GM20431 (cell line): ENCODE measurements around the gene DOCK9.

Experiments
- in situ Hi-C: fragments of 300-500 bp; cut with MseI, MboI; formaldehyde crosslinking; loops from one replicate; pipeline ENCODE4 v1.15.0; 2020; ENCODE audit warnings: low sequenced_read_pairs; ENCODE audit not compliant: unreplicated experiment

The DOCK9 gene

GRCh38 chr13:98979012-98979660 lies 1.3 kb upstream of the DOCK9 start:
- in situ Hi-C loops: no loop called here

GRCh38 chr13:98978280-98978679 lies 416 bp upstream of the DOCK9 start:
- in situ Hi-C loops: no loop called here

DNA sequence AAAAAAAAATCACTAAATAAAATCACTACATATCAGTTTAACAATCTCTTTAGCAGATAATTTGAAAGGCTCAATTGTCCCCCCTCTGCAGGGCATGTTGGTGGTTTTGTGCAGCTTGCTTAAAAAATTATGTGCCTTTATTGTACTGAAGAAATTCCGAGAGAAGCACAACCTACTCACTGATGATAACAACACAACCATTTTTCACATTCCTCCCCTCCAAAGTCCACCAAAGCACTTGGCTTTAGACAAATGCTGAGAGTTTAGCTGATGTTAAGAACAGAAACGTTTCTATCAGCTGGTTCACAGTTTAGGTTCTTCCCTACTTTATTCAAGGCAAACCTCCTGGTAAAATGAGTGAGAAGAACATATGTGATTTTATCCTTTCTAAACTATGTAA lies 923 bp downstream of the DOCK9 start:
- in situ Hi-C loops: no loop called here

DNA sequence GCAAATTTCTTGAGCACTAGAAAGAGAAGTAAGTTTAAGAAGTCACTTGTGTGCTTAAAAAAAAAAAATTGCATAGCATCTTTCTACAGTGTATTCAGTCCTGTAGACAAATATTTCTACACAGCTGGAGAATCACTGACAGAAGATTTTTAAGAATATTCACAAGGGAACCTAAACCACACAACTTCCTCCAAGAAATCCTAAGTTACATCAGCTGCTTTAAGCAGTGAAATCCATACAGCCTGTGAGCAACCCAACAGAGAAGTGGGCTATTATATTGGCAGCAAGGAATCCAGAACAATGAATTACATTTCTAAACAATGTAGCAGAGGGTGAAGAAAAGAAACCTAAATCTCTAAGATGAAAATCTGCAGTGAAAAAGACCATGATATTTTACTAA lies 1.5 kb downstream of the DOCK9 start:
- in situ Hi-C loops: no loop called here

DNA sequence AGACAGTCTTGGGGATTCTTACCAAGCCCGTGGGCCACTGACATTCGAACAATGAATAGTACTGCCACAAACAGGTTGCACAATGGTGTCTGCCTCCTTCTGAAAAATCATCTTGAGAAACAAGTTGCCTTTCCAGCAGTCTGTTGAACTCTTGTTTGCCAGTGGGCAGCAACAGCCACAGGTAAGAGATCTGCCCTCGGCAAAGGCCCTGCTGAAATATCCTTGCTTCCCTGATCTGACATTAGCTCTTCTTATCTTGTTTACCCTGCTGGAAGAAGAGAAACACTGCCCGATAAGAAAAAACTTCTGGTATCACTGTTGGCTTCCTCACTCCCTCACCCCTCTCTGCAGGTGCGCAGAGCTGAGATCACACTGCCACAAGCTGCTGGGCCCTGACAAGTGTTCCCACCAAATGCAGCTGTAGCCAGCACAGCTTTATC lies 2.0 kb downstream of the DOCK9 start:
- in situ Hi-C loops: no loop called here

GRCh38 chr13:98974053-98974452 lies 3.8 kb downstream of the DOCK9 start:
- in situ Hi-C loops: no loop called here

DNA sequence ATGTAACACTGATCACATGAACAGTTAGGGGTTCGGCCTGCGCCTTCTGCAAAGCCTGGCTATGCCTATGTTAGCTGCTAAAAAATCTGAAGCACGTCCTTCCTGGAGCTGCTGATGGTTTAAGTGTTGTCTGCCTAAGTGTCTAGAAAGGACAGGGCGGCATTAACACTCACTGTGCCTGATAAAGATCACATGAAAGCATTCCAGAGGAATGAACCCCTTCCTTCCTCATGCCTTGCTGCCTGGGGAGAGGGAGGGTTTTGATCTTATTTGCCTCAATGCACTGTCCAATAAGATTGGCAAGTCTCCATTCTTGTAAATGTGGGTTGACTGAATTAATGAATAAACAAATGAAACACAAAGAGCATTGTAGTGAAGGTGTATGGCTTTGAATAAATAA lies 5.2 kb downstream of the DOCK9 start:
- in situ Hi-C loops: no loop called here

- in situ Hi-C loops: no loop called here
Measured at GRCh38 chr13:98972059-98972458, 5.8 kb downstream of the DOCK9 start.

DNA sequence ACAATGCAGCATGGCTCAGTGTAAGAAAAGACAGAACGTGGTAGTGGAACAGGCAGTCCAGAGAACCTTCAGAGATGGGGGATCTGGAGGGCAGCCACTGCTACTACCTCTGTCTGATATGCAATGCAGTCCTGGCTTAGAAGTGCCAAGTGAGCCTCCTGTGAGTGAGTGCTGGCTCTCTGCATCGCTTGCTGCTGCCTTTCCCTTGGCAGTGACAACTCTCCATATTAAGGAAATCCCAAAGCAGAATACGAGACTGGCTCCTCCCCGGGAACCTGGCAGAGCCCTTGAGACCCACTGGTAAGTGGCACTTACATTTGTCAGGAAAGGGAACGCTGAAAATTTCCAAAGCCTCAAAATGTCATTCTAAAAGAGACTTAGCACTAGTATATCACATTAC lies 7.5 kb downstream of the DOCK9 start:
- in situ Hi-C loops: no loop called here

DNA sequence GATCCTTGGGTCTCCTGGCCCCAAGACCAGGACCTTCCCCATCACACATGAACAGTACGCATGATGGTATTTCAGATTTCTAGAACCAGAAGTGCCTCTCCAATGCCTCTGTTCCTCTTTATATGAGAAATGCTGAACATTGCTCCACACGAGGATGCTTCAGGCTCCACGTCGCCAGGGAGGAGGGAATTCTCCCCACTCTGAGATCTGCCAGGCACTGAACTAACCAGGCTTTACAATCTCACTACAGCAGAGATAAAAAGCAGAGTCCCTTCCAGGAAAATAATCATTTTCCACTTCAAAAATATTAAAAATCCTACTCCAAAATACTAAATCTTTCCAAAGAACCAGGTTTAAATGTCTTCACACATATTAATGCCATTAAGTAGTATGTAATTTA lies 10.4 kb downstream of the DOCK9 start:
- in situ Hi-C loops: no loop called here

- in situ Hi-C loops: no loop called here
Measured at GRCh38 chr13:98966019-98966418, 11.8 kb downstream of the DOCK9 start.

GRCh38 chr13:98965325-98965724 lies 12.5 kb downstream of the DOCK9 start:
- in situ Hi-C loops: no loop called here

DNA sequence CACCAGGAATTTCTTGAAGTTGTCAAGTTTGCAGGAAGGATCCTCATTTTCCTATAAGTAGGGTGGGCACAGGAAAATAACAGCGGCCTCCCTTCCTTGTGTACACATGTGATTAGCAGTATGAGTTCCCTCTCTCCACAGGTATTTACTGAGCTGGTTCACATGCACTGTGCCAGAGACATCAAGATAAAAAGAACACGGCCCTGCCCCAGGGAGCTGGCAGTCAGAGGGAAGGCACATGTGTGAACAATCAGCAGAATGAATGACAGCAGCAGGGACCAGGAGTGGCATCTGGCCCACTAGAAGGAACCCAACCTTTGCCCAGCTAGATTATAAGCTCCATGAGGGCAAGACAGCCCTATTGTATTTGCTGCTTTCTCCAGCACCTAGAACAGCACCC lies 13.9 kb downstream of the DOCK9 start:
- in situ Hi-C loops: no loop called here

GRCh38 chr13:98962901-98963590 lies 14.8 kb downstream of the DOCK9 start:
- in situ Hi-C loops: no loop called here

GRCh38 chr13:98961503-98962105 lies 16.3 kb downstream of the DOCK9 start:
- in situ Hi-C loops: no loop called here

DNA sequence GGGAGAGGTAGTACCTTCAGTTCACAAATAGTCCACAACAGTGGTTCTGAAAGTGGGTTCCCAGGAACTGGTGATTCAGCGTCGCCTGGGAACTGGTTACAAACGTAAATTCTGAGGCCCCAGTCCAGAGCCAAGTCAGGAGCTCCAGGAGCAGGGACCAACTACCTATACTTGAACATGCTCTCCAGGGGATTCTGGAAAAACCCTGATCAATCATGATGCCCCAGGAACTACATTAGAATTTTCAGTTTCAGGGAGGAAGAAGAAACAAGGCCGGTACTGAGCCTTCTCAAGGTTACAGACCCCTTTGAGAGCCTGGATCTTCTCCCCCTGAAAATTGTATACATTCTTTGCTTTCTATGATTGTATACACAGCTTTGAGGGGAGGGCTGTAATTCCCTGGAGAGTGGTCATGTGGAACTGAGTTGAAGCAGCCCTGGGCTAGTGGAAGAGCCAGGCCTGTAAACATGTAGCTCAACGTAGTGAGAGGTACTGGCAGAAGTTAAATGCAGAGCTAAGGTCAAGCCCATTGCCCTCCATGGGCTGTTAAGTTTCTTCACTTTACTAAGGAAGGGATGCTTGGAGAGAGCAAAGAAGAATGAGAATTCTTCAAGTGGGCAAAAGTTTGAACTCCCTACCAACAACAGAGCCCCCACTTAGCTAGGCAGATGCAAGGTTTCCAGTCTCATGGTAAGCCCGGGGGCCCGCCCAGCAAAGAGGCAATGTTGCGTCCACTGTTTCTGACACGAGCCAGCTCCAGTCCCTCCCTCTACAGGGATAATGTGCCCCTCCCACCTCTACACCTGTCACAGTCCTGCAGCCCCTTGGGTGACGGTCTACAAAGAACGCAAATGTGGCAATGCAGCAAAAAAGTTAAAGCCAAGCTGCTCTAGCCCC lies 17.0 kb downstream of the DOCK9 start:
- in situ Hi-C loops: no loop called here

DNA sequence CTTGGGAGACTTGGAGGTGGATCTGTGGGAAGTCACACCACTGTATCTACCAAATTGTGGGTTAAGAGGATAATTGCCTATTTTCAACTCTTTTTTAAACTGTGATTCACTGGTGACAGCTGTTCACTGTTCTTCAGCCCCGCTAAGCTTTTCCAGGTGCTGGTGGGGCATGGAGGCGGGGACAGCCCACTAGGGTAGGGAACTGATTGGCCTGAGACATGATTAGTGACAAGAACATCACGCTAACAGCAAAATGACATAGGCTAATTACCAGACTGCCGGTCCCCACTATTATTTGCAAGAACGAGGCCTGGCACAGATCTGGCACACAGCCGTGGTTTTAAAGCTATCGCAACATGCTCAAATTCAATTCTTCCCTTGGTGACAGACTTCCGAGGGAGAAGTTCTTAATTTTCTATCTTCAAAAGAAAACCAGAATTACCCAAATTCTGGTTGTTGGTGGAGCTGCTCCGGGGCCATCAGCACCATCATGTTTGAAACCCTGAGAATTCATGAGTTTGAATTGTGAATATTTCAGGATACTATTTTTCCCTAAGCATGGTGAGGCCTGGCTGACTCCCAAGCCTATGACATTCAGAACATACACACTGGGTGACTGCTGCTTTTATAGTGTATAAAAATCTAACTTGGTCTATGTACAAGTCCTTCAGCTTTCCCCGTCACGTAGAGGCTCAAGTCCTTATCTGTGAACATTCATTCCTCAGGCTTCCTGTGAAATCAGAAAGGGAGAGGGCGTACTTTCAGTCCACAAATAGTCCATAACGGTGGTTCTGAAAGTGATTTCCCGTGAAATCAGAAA lies 17.9 kb downstream of the DOCK9 start:
- in situ Hi-C loops: no loop called here

GRCh38 chr13:98959291-98959690 lies 18.6 kb downstream of the DOCK9 start:
- in situ Hi-C loops: no loop called here

DNA sequence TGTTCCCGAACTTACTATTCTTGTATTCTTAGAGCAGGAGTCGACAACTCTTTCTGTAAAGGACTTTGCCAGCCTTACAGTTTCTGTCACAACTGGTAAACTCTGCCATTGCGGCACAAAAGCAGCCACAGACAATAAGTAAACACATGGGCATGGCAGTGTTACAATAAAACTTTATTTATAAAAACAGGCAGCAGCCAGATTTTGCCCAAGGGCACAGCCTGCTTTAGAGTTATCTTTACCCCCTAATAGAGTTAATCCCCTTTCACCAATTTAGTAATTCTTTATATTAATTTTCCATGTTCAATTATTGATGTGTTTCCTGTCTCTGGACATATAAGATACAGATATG lies 19.4 kb downstream of the DOCK9 start:
- in situ Hi-C loops: no loop called here
